ENCODE data around the gene MRPS14. TPM values are rescaled to one million over a fixed set of nuclear protein-coding genes. Genes with fewer than 3 reads are reported as not detected.

Gene MRPS14
- total and polyA plus RNA-seq, 2 donors (not counting 1 experiment from before 2014, with no cell fraction given), result 9.1 to 29.4 TPM

- H3K9me3 Mint-ChIP-seq (ENCODE audit: insufficient read depth), result no peaks in the 10 kb centered on the region
- Histone ChIP-seq H2AFZ (ENCODE audit: insufficient read depth, low read depth, low read length, poor library complexity, severe bottlenecking) (no peak overlapping the region), H3K9me3 (ENCODE audit: control extremely low read depth in 1 of 3, control insufficient read depth in 2 of 3, insufficient read depth in 1 of 3, low read length in 2 of 3) (peaks cover 0 to 1% (median 0%) of the 10 kb centered on the region in 3 donors), H3K36me3 (replicated peaks in 1 of 2; ENCODE audit: control extremely low read depth in 1 of 2, control insufficient read depth in 1 of 2, extremely low read depth in 1 of 2, insufficient read depth in 2 of 2, low read length in 1 of 2) (no peaks in the 10 kb centered on the region), H3K4me1 (ENCODE audit: control insufficient read depth in 2 of 2, insufficient read depth in 2 of 2, low read length in 2 of 2) (no peaks in the 10 kb centered on the region), H3K79me2 (ENCODE audit: control insufficient read depth, insufficient read depth, low read length) (no peaks in the 10 kb centered on the region), H3K9ac (ENCODE audit: low read length) (no peak overlapping the region), H4K20me1 (ENCODE audit: control insufficient read depth, insufficient read depth, low read length, poor library complexity, severe bottlenecking) (no peaks in the 10 kb centered on the region), H3K4me2 (replicated peaks; ENCODE audit: low read depth, low read length, poor library complexity, severe bottlenecking) (no peak overlapping the region), H3K4me3 (ENCODE audit: control extremely low read depth in 1 of 5, extremely low read depth in 1 of 5, insufficient read depth in 1 of 5, low read depth in 2 of 5, low read length in 4 of 5) (no peak overlapping the region), H3K27ac (ENCODE audit: low read length in 2 of 2) (no peak overlapping the region), H3K27me3 (replicated peaks in 1 of 4; ENCODE audit: control extremely low read depth in 1 of 4, control insufficient read depth in 3 of 4, insufficient read depth in 4 of 4, low read length in 3 of 4) (peaks cover 0 to 10% (median 4%) of the 10 kb centered on the region in 4 experiments)
- POLR2A ChIA-PET, result no interaction called here
- 93% methylated on average over 2 of the region's 3 CpGs for WGBS (ENCODE audit: insufficient coverage)
- TF ChIP-seq EZH2 (IDR thresholded peaks at IDR 0.05; ENCODE audit: borderline replicate concordance, insufficient read depth, low read depth, low read length, poor library complexity, severe bottlenecking) (no peak), CTCF (IDR thresholded peaks at IDR 0.05) (no peak)
- no peak for DNase-seq
- no peak for ATAC-seq (ENCODE audit: low read depth)
- peaks cover 36% of the 10 kb centered on the region for H3K27me3 Mint-ChIP-seq
- H3K4me3 Mint-ChIP-seq, result no peak overlapping the region
- H3K4me1 Mint-ChIP-seq, result no peaks in the 10 kb centered on the region
- H3K27ac Mint-ChIP-seq, result no peak overlapping the region
- CTCF ChIA-PET, result interaction anchor here (1.2 kb wide), 1 partner anchor 25 kb away, joined by 3 read pairs; no protein-coding TSS in a partner anchor
- intact Hi-C loops (cut with micrococcal nuclease), result no loop called here
Measured at GRCh38 chr1:175054736-175055135, 31.5 kb upstream of the MRPS14 start.

- H2AFZ ChIP-seq (ENCODE audit: insufficient read depth, low read depth, low read length, poor library complexity, severe bottlenecking), result no peak overlapping the region
- peaks cover 0 to 18% (median 8%) of the 10 kb centered on the region in 4 experiments for H3K27me3 ChIP-seq (replicated peaks in 1 of 4; ENCODE audit: control extremely low read depth in 1 of 4, control insufficient read depth in 3 of 4, insufficient read depth in 4 of 4, low read length in 3 of 4)
- intact Hi-C loops (cut with micrococcal nuclease), result no loop called here
- no peaks in the 10 kb centered on the region for H3K9me3 ChIP-seq (ENCODE audit: control extremely low read depth in 1 of 3, control insufficient read depth in 2 of 3, insufficient read depth in 1 of 3, low read length in 2 of 3)
- ChIA-PET POLR2A (no interaction called here), CTCF (no interaction called here)
- H3K4me3 ChIP-seq (ENCODE audit: control extremely low read depth in 1 of 5, extremely low read depth in 1 of 5, insufficient read depth in 1 of 5, low read depth in 2 of 5, low read length in 4 of 5), result no peak overlapping the region
- Mint-ChIP-seq H3K4me1 (no peaks in the 10 kb centered on the region), H3K4me3 (no peak overlapping the region), H3K27me3 (peaks cover 55% of the 10 kb centered on the region), H3K9me3 (ENCODE audit: insufficient read depth) (no peaks in the 10 kb centered on the region), H3K27ac (no peak overlapping the region)
- no peak overlapping the region for H3K4me2 ChIP-seq (replicated peaks; ENCODE audit: low read depth, low read length, poor library complexity, severe bottlenecking)
- H3K4me1 ChIP-seq (ENCODE audit: control insufficient read depth in 2 of 2, insufficient read depth in 2 of 2, low read length in 2 of 2), result no peaks in the 10 kb centered on the region
- no peaks in the 10 kb centered on the region for H4K20me1 ChIP-seq (ENCODE audit: control insufficient read depth, insufficient read depth, low read length, poor library complexity, severe bottlenecking)
- no peak for TF ChIP-seq CTCF (IDR thresholded peaks at IDR 0.05)
- TF ChIP-seq EZH2 (IDR thresholded peaks at IDR 0.05; ENCODE audit: borderline replicate concordance, insufficient read depth, low read depth, low read length, poor library complexity, severe bottlenecking), result no peak
- no peaks in the 10 kb centered on the region for H3K79me2 ChIP-seq (ENCODE audit: control insufficient read depth, insufficient read depth, low read length)
- H3K36me3 ChIP-seq (replicated peaks in 1 of 2; ENCODE audit: control extremely low read depth in 1 of 2, control insufficient read depth in 1 of 2, extremely low read depth in 1 of 2, insufficient read depth in 2 of 2, low read length in 1 of 2), result no peaks in the 10 kb centered on the region
- DNase-seq (no peak), ATAC-seq (ENCODE audit: low read depth) (no peak)
- H3K27ac ChIP-seq (ENCODE audit: low read length in 2 of 2), result no peak overlapping the region
- no peak overlapping the region for H3K9ac ChIP-seq (ENCODE audit: low read length)
- WGBS (ENCODE audit: insufficient coverage), result 100% methylated on average over 1 of the region's 2 CpGs
Measured at GRCh38 chr1:175050992-175051391, 27.8 kb upstream of the MRPS14 start.

Measured in B cell (primary cell).